Anterior cingulate cortex (tissue), 58 donors: ENCODE measurements around the gene C1QA.
A peak's percentile ranks its signal among the peaks of the same experiment; 100 is the strongest.
"Not testable (repeated sequence)": the region's sequence is repeated elsewhere in the genome, so short reads cannot be mapped to it uniquely, and the experiment has no call there.

Source experiments
- DNase-seq, 58 donors: peaks; one replicate each; lab custom pipeline; 2025; lab: John Stamatoyannopoulos, UW

Gene C1QA

DNA sequence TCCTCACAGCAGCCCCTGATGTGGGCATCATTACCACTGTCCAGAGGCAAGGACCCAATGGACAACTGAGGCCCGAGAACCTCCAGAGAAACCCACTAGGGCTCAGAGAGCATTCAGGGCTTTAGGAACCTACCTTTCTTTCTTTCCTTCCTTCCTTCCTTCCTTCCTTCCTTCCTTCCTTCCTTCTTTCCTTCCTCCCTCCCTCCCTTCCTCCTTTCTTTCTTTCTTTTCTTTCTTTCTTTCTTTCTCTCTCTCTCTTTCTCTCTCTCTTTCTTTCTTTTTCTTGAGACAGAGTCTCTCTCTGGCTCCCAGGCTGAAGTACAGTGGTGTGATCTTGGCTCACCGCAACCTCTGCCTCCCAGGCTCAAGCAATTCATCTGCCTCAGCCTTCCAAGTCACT, 32.4 kb downstream of the C1QA start:
- DNase-seq, result not testable (repeated sequence)

DNA sequence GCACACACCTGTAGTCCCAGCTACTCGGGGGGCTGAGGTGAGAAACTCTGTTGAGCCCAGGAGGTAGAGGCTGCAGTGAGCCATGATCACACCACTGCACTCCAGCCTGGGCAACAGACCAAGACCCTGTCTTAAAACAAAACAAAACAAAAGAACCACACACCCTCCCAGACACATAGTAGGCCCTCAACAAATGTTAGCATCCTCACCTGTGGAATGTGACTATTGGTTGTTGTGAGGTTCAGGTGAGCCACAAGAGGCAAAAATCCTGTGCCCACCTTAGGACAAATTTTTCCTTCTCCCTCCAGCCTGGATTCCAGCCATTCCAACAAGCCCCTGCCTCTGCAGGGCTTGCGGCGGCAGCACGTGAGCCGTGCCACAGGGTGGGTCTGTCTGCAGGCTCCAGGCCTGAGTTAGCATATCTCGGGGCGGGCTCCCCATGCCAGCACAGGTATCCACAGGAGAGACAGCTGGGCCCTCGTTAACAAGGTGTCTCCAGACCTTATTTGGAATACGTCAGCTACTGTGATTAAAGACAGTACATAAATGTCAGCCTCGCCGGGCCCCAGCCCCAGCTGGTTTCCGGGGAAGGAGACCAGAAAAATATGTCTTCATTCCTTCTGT, 34.0 kb downstream of the C1QA start:
- no peak for DNase-seq

DNA sequence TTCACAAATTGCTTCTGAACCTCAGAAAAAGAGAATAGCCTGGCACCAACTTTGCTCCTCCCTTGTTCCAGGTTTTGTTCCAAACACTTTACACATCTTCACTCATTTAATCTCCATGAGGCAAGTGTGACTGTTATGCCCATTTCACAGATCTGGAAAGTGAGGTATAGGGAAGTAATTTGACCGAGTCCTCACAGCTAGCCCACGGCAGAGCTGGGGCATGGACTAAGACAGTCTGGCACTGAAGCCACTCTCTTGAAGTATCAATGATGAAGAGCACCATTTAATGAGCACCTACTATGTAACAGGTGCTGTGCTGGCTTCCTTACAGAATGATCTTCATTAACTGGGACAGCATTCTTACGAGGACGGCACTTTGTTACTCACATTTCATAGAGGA, 35.6 kb downstream of the C1QA start:
- no peak for DNase-seq

DNA sequence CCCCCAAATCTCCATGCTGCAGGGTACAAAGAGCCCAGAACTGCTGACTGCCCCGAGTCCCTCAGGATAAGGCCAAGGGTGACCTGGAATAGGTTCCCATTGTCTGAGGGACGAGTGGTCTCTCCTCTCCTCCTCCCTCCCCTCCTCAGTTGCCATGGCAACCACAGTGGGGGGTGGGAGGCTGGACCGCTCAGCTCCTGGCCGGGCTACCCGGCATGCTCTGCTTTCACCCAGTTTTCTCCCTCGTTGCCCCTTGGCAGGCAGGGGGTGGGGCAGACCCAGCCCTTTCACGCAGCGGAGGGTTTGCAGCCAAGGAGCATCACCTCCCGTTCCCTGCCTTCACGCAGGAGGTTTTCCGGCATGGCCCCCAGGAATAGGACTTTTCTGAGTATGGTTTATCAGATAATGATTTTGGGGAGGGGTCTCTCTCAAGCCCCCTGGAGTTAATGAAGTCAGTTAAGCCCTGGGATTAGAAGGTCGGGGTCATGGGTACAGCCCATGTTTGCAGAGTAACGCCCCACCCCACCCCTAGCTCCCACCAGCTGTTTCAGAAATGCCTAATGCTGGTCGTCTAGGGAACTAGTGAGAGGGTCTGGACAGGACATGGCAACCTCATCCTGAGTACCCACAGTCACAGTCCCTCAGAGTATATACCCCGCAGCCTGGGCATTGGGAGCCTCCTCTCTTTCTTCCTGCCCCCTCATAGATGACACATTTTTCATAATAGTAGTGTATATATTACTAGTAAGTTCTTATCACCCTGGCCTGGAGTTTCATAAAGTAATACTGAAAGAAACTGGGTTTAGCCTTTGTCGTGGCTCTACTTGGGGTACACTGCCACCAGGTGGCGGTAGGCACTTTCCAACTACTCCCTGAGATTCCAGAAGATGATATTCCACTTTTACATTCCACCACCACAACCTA, 37.3 kb downstream of the C1QA start:
- DNase-seq, result peak in 35 of 58 donors; percentile 3 to 71 (median 18)

DNA sequence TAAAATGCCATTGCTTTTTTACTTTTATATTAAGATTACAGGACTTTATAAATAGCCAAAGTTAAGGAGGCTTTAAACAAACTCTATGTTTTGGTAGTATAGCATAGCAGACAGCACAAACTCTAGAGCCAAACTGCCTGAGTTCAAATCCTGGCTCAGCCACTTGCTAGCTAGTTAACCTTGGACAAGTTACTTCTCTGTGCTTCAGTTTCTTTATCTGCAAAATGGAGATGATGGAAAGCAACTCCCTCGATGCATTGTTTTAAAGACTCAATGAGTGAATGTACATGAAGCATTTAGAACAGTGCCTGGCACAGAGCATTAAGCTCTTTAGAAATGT, 38.0 kb downstream of the C1QA start:
- no peak for DNase-seq

DNA sequence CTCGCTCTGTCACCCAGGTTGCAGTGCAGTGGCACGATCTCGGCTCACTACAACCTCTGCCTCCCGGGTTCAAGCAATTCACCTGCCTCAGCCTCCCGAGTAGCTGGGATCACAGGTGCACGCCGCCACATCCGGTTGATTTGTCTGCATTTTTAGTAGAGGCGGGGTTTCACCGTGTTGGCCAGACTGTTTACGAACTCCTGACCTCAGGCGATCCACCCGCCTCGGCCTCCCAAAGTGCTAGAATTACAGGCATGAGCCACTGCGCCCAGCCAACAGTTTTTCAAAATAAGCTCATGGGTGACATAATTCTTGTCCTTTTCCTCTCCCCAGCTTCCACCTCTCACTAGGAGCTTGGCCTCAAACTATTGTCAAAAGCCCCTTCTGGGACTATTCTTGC, 39.7 kb downstream of the C1QA start:
- DNase-seq, result not testable (repeated sequence)

DNA sequence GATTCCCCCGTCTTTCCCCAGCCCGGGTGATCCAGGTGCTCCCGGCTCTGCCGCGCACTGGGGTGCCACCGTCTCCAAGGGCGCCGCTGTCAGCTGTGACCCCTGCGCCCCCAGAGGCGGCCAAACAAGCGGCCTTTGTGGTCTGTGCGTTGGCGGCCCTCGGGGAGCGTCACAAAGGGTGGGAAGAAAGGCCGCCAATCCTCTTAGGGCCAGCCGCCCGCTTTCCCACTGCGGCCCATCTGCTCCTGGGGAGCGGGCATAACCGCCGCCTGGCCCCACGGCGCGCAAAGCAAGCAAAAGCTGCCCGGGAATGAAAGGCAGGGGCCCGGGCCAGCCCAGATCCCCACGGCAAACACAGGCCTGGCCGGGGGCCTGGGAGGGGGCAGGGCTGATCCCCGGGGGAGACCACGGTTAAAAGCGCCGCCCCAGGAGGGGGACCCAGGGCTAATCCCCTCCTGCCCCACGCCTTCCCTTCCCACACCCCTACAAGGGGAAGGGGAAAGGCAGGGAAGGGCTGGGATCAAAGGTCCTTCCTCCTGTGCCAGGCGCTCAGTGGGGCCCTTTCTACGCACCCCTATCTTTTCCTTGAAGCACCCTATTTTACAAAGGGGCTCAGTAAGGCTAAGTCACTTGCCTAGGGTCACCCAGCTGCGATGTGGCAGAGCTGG, 40.6 kb downstream of the C1QA start:
- DNase-seq, result no peak

DNA sequence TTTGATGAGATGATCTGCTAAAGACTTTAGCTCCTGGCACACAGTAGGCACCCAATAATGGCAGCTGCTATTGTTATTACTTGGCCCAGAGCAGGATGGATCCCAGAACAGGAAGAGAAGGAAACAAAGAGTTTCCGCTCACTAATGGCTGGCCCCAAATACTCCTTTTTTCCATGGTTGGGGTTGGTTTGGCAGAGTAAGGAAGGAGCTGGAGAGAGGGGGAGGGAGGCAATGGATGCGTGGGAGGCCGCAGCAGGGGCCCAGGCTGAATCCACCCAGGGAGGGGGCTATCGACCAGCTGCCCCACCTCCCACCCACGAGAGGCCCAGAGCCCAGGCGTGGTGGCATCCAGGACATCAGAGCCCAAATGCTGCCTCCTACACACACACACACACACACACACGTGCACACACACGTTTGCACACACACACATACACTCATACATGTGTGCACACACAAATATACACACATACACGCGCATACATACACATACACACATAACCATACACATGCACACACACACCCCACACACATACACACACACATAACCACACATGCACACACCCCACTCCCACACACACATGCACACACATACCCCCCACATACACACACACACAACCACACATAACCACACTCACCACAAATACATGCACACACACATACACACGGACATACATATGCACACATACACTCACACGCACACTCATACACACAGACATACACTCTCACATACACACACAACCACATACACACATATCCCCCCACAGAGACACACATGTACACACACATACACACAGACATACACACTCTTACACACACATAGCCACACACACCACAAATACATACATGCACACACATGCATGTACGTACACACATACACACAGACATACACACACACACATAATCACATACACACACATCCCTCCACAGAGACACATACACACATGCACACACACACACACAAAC, 41.8 kb downstream of the C1QA start:
- DNase-seq, result no peak

DNA sequence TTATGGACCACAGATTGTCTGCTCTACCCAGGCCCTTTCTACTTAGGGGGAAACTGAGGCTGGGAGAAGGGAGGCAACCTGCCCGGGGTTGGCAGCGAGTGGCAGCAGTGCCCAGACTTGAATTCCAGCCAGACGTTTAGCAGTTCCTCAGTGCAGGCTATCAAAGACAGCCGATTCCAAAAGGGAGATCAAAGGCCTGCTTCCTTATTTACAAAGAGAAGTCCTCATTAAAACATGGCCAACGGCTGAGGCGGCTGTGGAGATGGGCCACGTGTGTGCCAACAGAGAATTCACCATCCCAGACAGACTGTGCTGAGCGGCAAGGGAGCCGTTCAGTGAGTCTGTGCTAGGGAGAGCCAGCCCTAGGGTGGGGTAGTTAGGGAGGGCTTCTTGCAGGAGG, 44.3 kb downstream of the C1QA start:
- no peak for DNase-seq

DNA sequence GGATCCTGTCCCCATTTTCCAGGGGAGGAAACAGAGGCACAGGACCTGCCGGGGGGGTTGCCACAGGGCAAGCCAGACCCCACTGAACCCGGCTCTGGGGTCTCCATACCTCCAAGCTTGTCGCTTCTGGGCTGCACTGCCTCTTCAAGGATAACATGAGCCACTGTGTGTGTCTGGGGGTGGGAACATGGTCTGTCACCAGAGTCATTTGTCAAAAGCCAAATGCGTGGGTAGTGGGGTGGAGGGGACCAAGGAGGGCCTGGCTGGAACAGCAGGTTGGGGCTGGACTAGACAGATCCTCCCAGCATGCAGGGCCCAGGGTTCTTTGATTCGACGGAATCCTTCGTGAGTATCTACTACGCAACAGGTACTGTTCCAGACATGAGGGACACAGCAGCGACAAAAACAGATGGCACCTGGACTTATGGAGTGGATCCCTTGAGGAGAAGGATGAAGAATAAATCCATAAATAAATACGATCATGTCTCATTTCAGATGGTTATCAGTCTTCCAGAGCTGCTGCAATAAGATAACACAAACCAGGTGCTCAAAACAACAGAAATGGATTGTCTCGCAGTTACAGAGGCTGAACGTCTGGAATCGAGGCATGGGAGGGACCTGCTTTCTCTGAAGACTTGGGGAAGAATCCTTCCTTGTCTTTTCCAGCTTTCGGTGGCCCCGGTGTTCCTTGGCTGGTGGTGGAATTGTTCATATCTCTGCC, 45.3 kb downstream of the C1QA start:
- DNase-seq, result no peak

DNA sequence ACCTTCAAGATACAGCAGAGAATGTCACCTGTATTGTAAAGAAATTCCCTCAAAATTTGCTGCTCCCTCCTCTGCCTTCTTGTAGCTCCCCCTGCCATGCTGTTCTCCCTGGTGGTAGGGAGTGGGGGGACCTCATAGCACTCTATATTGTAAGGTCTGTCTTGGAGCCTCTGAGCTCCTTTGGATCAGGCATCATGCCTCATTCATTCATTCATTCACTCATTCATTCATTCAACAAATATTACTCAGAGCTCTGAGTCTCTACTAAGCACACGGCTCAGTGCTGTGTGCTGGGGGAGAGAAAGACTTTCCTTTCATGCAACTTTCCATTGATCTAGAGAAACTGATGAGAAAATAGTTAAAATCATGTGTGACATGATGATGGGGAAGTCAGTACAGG, 47.1 kb downstream of the C1QA start:
- no peak for DNase-seq

DNA sequence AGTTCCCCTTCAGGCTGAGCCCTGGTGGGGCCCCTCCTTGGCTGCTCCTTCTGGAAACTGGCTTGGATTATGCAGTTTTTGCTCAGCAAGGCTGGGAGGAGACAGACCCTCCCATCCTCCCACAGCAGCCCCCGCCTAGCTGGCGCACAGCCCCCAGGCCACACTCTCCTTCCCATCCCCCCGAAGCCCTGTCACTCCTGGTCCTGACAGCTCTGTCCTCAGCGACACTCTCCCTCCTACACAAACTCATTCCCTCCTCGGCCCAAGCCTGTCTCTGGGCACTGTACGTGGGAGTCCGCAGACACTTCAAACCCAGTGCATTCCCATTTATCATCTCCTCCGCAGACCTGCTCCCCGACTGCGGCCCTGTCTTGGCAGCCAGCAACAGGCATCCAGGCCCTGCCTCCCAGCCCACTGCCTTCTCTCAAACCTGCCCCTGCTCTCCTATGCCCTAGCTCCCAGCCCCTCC, 49.2 kb downstream of the C1QA start:
- no peak for DNase-seq

DNA sequence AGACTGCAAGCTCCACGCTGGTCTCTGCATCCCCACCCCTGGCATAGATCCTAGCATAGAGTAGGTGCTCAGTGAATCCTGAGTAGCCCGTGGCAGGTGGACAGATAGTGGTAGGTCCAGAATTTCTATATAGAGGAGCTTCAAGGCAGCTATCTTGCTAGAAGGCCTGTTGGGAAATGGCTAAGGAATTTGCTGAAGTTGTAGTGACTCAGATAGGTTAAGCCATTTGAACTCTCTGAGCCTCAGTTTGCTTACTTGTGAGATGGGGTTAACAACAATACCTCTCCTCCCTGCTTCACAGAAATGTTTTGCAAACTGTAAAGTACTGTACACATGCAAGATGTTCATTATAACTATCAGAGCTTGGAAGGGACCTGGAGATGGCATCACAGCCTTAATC, 50.8 kb downstream of the C1QA start:
- no peak for DNase-seq

DNA sequence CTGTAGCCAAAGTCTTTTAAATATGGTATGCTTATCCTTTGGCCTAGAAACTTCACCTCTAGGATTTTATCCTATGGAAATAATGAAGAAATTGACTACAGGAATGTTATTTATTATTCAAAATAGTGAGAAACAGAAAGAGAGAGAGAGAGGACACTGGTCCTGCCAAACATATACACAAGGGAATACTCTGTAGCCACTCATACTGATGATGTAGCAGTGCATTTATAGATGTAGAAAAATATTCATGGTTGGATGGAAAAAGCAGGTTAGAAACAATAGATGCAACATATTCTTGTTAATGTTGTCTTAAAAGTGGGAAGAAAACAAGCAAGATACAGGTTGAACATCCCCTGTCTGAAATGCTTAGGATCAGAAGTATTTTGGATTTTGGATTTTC, 52.0 kb downstream of the C1QA start:
- DNase-seq, result no peak
